Colonic mucosa (tissue), 4 donors: ENCODE data around the gene WDR36. TPM values are rescaled to one million over a fixed set of nuclear protein-coding genes. Genes with fewer than 3 reads are reported as not detected.

ENCODE experiments used
- DNase-seq: peaks from one replicate; pipeline ENCODE4 v3.0.0-alpha.2; 2020
- H3K27ac ChIP-seq: fragments of 200-600 bp; one replicate; pipeline ENCODE4 v1.8.0; 2021
- H3K27me3 ChIP-seq: fragments of 200-600 bp; one replicate; pipeline ENCODE4 v1.8.0; 2021
- H3K36me3 ChIP-seq: fragments of 200-600 bp; one replicate; pipeline ENCODE4 v1.8.0; 2021
- H3K4me1 ChIP-seq: fragments of 200-600 bp; one replicate; pipeline ENCODE4 v1.8.0; 2021; ENCODE audit warnings: mild to moderate bottlenecking
- H3K4me3 ChIP-seq: fragments of 200-600 bp; one replicate; pipeline ENCODE4 v1.8.0; 2021
- H3K9ac ChIP-seq, 2 donors: one replicate each; pipeline ENCODE4 v1.7.0; 2013; ENCODE audit warnings: control low read depth in 2 of 2, low read depth in 2 of 2, low read length in 2 of 2
- H3K9me3 ChIP-seq: fragments of 200-600 bp; one replicate; pipeline ENCODE4 v1.8.0; 2021
- CTCF ChIP-seq: fragments of 200-600 bp; IDR thresholded peaks from one replicate; pipeline ENCODE4 v1.8.0; 2022; ENCODE audit warnings: antibody characterized with exemption, mild to moderate bottlenecking
- intact Hi-C: fragments of 100-400 bp; cut with DNase I; formaldehyde crosslinking; loops from one replicate; pipeline ENCODE4 v1.14.1; 2022
- total RNA-seq, 2 donors: library from RNA; stranded (reverse); fragmentation: NEBNext Ultra II Directional in 1 of 2; extraction: Animal tissue kit (Norgen Biotek cat#: 25700) in 1 of 2; gene quantifications; one replicate each; pipeline ENCODE4 v1.2.1, GENCODE V29; 2021
- donor health status: healthy.
- donor health status: DM: no; HTN: no; CAD: no.
- donor health status: DM: no; HTN: no; CAD: no.

Gene WDR36
- 10 to 100 TPM; 14.0 to 19.0 TPM for total RNA-seq

GRCh38 chr5:111092062-111092853 is at the start of gene WDR36:
Gene WDR36, plus strand, starts transcription at chr5:111092348. Its CDS starts 109 bp downstream, at chr5:111092457.
- Histone ChIP-seq H3K27ac (peak within 1 kb of the TSS; percentile 50), H3K4me3 (peak within 1 kb of the TSS; percentile 75), H3K36me3 (no peaks in the 10 kb centered on the region), H3K4me1 (no peaks in the 10 kb centered on the region), H3K9ac (peak within 1 kb of the TSS; percentile 71 to 88), H3K27me3 (no peaks in the 10 kb centered on the region), H3K9me3 (no peaks in the 10 kb centered on the region)
- TF ChIP-seq CTCF, result no peak
- intact Hi-C loops, result no loop called here
- DNase-seq, result peak; percentile 93

- no peak overlapping the region for H3K4me3 ChIP-seq
- no peak overlapping the region for H3K27ac ChIP-seq
- no peak for DNase-seq
- no peaks in the 10 kb centered on the region for H3K36me3 ChIP-seq
- TF ChIP-seq CTCF, result no peak
- H3K4me1 ChIP-seq, result no peaks in the 10 kb centered on the region
- H3K9me3 ChIP-seq, result no peaks in the 10 kb centered on the region
- intact Hi-C loops, result no loop called here
- H3K9ac ChIP-seq, result no peak overlapping the region
- H3K27me3 ChIP-seq, result no peaks in the 10 kb centered on the region
Measured at GRCh38 chr5:111043712-111044506, 48.2 kb upstream of the WDR36 start.

- no peaks in the 10 kb centered on the region for H3K4me1 ChIP-seq
- intact Hi-C loops, result no loop called here
- no peaks in the 10 kb centered on the region for H3K9me3 ChIP-seq
- TF ChIP-seq CTCF, result no peak
- H3K27ac ChIP-seq, result no peak overlapping the region
- H3K27me3 ChIP-seq, result no peaks in the 10 kb centered on the region
- no peak for DNase-seq
- no peak overlapping the region for H3K9ac ChIP-seq
- no peak overlapping the region for H3K4me3 ChIP-seq
- no peaks in the 10 kb centered on the region for H3K36me3 ChIP-seq
Measured at GRCh38 chr5:111058064-111058463, 34.1 kb upstream of the WDR36 start.

- no peak overlapping the region for H3K4me3 ChIP-seq
- H3K9ac ChIP-seq, result no peak overlapping the region
- H3K9me3 ChIP-seq, result no peaks in the 10 kb centered on the region
- no peak for TF ChIP-seq CTCF
- H3K27me3 ChIP-seq, result no peaks in the 10 kb centered on the region
- intact Hi-C loops, result no loop called here
- H3K36me3 ChIP-seq, result no peaks in the 10 kb centered on the region
- H3K27ac ChIP-seq, result no peak overlapping the region
- DNase-seq, result no peak
- H3K4me1 ChIP-seq, result no peaks in the 10 kb centered on the region
Measured at GRCh38 chr5:111060169-111060568, 32.0 kb upstream of the WDR36 start.

GRCh38 chr5:111061618-111062017 is 30.5 kb upstream of the WDR36 start:
- no peak for TF ChIP-seq CTCF
- H3K4me3 ChIP-seq, result no peak overlapping the region
- DNase-seq, result no peak
- no peaks in the 10 kb centered on the region for H3K9me3 ChIP-seq
- no peak overlapping the region for H3K9ac ChIP-seq
- H3K27ac ChIP-seq, result no peak overlapping the region
- H3K27me3 ChIP-seq, result no peaks in the 10 kb centered on the region
- intact Hi-C loops, result no loop called here
- no peaks in the 10 kb centered on the region for H3K4me1 ChIP-seq
- H3K36me3 ChIP-seq, result no peaks in the 10 kb centered on the region
